ENCODE data around the gene CDS2. TPM values are rescaled to one million over a fixed set of nuclear protein-coding genes. Genes with fewer than 3 reads are reported as not detected.

CDS2 gene
- total RNA-seq, 1 experiment from 2014 or later, result 37.5 TPM

DNA sequence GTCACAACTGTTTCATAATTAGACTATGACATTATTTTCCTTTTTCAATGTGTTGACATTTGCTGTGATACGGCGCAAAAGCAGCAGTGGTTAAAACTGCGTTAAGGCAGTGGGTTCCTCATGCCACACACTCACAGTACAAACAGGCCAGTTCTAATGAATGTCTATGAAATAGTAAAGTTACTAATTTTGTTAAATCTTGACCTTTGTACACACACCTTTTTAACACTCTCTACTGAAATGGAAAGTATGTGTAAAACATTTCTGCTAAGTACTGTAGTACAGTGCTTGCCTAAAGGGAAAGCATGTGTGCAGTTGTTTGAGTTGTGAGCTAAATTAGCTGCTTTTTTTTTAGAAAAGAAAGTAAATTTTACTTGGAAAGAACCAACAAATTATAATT is 60.3 kb downstream of the CDS2 start:
- Histone ChIP-seq H3K4me1 (ENCODE audit: control insufficient read depth in 1 of 2, insufficient read depth in 2 of 2, low read length in 2 of 2) (no peaks in the 10 kb centered on the region), H3K9me2 (ENCODE audit: insufficient read depth) (no peaks in the 10 kb centered on the region), H2AFZ (ENCODE audit: low read depth, low read length, poor library complexity, severe bottlenecking) (no peak overlapping the region), H3K9ac (ENCODE audit: low read length) (no peak overlapping the region), H3K27ac (ENCODE audit: low read depth, low read length) (no peak overlapping the region), H3K9me3 (ENCODE audit: control insufficient read depth in 1 of 2, insufficient read depth in 1 of 2, low read depth in 1 of 2, low read length in 2 of 2) (no peaks in the 10 kb centered on the region), H3K79me2 (ENCODE audit: insufficient read depth, low read length) (no peaks in the 10 kb centered on the region), H3K4me3 (replicated peaks in 1 of 2; ENCODE audit: low read depth in 1 of 2, low read length in 2 of 2) (no peak overlapping the region), H4K20me1 (ENCODE audit: insufficient read depth) (no peaks in the 10 kb centered on the region), H3K36me3 (ENCODE audit: control insufficient read depth in 1 of 2, insufficient read depth in 2 of 2, low read length in 2 of 2) (peaks cover 2 to 4% of the 10 kb centered on the region in 2 experiments; a peak in 3 of 4 replicates), H3K4me2 (ENCODE audit: low read length) (no peak overlapping the region), H3K27me3 (ENCODE audit: insufficient read depth, low read length) (no peaks in the 10 kb centered on the region)
- ChIA-PET RAD21 (ENCODE audit: low non-redundant PET in 1 of 2, low total read pairs in 2 of 2, uncharacterized antibody in 2 of 2, unreplicated experiment in 2 of 2) (interaction anchor here in 1 of 2 experiments (1.0 kb wide), 1 partner anchor 61 kb away, joined by 3 read pairs; the partner anchor contains the start of gene CDS2), CTCF (interaction anchor here (4.1 kb wide), 1 partner anchor 61 kb away, joined by 19 read pairs; the partner anchor contains the start of gene CDS2), POLR2A (no interaction called here)
- no TSS peak for BruUV-seq (replicated peaks)
- intact Hi-C loops (cut with micrococcal nuclease), result no loop called here
- no peak for DNase-seq (ENCODE audit: low read depth, low spot score)
- no peak for TF ChIP-seq TCF7L2 (IDR thresholded peaks at IDR 0.05; ENCODE audit: borderline replicate concordance, extremely low read depth, insufficient read depth, insufficient read length)
- TF ChIP-seq, protein P1, sequence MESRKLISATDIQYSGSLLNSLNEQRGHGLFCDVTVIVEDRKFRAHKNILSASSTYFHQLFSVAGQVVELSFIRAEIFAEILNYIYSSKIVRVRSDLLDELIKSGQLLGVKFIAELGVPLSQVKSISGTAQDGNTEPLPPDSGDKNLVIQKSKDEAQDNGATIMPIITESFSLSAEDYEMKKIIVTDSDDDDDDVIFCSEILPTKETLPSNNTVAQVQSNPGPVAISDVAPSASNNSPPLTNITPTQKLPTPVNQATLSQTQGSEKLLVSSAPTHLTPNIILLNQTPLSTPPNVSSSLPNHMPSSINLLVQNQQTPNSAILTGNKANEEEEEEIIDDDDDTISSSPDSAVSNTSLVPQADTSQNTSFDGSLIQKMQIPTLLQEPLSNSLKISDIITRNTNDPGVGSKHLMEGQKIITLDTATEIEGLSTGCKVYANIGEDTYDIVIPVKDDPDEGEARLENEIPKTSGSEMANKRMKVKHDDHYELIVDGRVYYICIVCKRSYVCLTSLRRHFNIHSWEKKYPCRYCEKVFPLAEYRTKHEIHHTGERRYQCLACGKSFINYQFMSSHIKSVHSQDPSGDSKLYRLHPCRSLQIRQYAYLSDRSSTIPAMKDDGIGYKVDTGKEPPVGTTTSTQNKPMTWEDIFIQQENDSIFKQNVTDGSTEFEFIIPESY (IDR thresholded peaks at IDR 0.05; ENCODE audit: extremely low read depth, insufficient replicate concordance, low read length), result no peak
- ATAC-seq, result no peak

DNA sequence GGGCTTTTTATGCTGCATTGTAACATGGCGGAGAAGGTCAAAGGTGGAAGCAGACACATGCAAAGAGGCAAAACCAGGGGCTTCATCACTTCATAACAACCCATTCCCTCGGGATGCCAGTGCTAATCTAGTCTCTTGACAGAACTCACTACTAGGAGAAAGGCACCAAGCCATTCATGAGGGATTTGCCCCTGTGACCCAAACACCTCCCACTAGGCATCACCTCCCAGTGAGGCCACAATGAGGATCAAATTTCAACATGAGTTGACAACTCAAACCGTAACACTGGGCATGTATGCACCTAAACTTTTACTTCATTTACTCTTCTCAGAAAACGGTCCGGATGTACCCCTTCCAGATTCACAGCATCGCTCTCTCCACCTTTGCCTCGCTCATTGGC is 61.9 kb downstream of the CDS2 start:
- Histone ChIP-seq H3K9ac (ENCODE audit: low read length) (no peak overlapping the region), H4K20me1 (ENCODE audit: insufficient read depth) (no peaks in the 10 kb centered on the region), H3K27ac (ENCODE audit: low read depth, low read length) (no peak overlapping the region), H3K4me2 (ENCODE audit: low read length) (no peak overlapping the region), H3K79me2 (ENCODE audit: insufficient read depth, low read length) (no peaks in the 10 kb centered on the region), H3K9me2 (ENCODE audit: insufficient read depth) (no peaks in the 10 kb centered on the region), H3K4me1 (ENCODE audit: control insufficient read depth in 1 of 2, insufficient read depth in 2 of 2, low read length in 2 of 2) (no peaks in the 10 kb centered on the region), H3K9me3 (ENCODE audit: control insufficient read depth in 1 of 2, insufficient read depth in 1 of 2, low read depth in 1 of 2, low read length in 2 of 2) (no peaks in the 10 kb centered on the region), H3K4me3 (replicated peaks in 1 of 2; ENCODE audit: low read depth in 1 of 2, low read length in 2 of 2) (no peak overlapping the region), H3K27me3 (ENCODE audit: insufficient read depth, low read length) (no peaks in the 10 kb centered on the region), H3K36me3 (ENCODE audit: control insufficient read depth in 1 of 2, insufficient read depth in 2 of 2, low read length in 2 of 2) (no peaks in the 10 kb centered on the region; a peak in 1 of 4 replicates), H2AFZ (ENCODE audit: low read depth, low read length, poor library complexity, severe bottlenecking) (no peak overlapping the region)
- no TSS peak for BruUV-seq (replicated peaks)
- POLR2A ChIA-PET, result no interaction called here
- no peak for TF ChIP-seq FOSL1 (IDR thresholded peaks at IDR 0.05; ENCODE audit: low read depth)
- no peak for TF ChIP-seq CBX3 (IDR thresholded peaks at IDR 0.05; ENCODE audit: low read depth)
- no peak for TF ChIP-seq SP1 (IDR thresholded peaks at IDR 0.05; ENCODE audit: low read depth)
- TF ChIP-seq POLR2AphosphoS5 (IDR thresholded peaks at IDR 0.05; ENCODE audit: low read depth, low read length), result no peak
- no peak for TF ChIP-seq ELF1 (IDR thresholded peaks at IDR 0.05; ENCODE audit: borderline replicate concordance, low read depth)
- TF ChIP-seq EGR1 (IDR thresholded peaks at IDR 0.05; ENCODE audit: low read depth), result no peak
- no peak for TF ChIP-seq CEBPB (IDR thresholded peaks at IDR 0.05; ENCODE audit: low read depth)
- TF ChIP-seq, protein P1 (IDR thresholded peaks at IDR 0.05; ENCODE audit: extremely low read depth, insufficient replicate concordance, low read length), result no peak
- no peak for TF ChIP-seq ZFX (IDR thresholded peaks at IDR 0.05)
- TF ChIP-seq JUND (IDR thresholded peaks at IDR 0.05), result no peak
- no peak for TF ChIP-seq RAD21 (IDR thresholded peaks at IDR 0.05; ENCODE audit: low read depth)
- no peak for TF ChIP-seq EZH2 (IDR thresholded peaks at IDR 0.05)
- TF ChIP-seq EZH2phosphoT487 (IDR thresholded peaks at IDR 0.05; ENCODE audit: borderline replicate concordance), result no peak
- TF ChIP-seq SRF (IDR thresholded peaks at IDR 0.05; ENCODE audit: low read depth), result no peak
- no peak for TF ChIP-seq POLR2A (IDR thresholded peaks at IDR 0.05; ENCODE audit: borderline replicate concordance, extremely low read depth, insufficient read depth, insufficient read length)
- intact Hi-C loops (cut with micrococcal nuclease), result no loop called here
- DNase-seq (ENCODE audit: low read depth, low spot score) (no peak), ATAC-seq (no peak)
- CTCF ChIA-PET, result interaction anchor here (0.6 to 4.1 kb wide), 2 partner anchors 62 to 591 kb away, joined by 3 to 19 read pairs; partner anchors contain the start of gene CDS2
- RAD21 ChIA-PET (ENCODE audit: low non-redundant PET in 1 of 2, low total read pairs in 2 of 2, uncharacterized antibody in 2 of 2, unreplicated experiment in 2 of 2), result no interaction called here
